ENCODE results near the gene TSPAN11.

DNA sequence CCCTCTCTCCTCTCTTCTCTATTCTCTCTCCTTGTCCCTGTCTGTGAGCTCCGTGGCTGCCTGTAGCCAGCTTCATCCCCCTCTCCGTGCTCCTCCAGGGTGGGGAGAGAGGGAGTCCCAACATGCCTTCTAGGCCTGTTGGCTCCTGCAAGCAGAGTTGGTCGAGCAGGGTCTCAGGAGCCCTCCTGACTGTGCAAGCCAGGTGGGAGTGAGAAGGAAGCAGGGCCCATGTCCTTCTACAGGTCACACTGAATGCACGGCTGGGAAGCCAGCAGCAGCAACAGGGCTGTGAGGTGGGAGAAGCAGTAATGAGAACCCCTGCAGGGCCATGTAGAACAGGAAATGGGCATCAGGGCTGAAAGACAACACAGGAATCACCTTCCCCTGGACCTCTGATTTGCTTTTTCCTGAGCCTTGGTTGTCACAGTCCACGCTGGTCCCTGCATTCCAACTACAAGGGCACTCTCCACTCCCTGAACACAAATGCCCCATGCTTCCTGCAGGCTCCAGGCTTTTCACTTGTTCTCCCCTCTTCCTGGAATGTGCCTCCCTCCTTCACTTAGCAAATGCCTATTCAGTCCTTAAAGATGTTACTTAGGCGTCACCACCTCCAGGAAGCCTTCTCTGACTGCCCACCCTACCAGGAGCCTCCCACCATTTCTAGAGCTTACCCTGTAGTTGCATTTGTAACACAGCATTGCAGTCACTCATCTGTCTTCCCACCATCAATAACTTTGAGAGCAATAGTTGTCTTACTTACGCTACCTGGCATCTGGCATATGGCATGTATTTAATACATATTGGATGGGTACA is 51.2 kb downstream of the TSPAN11 start:
- no peak for TF ChIP-seq NANOG (IDR thresholded peaks at IDR 0.05; ENCODE audit: insufficient read depth, low read depth, low read length, poor library complexity, severe bottlenecking)
- TF ChIP-seq, protein P1, sequence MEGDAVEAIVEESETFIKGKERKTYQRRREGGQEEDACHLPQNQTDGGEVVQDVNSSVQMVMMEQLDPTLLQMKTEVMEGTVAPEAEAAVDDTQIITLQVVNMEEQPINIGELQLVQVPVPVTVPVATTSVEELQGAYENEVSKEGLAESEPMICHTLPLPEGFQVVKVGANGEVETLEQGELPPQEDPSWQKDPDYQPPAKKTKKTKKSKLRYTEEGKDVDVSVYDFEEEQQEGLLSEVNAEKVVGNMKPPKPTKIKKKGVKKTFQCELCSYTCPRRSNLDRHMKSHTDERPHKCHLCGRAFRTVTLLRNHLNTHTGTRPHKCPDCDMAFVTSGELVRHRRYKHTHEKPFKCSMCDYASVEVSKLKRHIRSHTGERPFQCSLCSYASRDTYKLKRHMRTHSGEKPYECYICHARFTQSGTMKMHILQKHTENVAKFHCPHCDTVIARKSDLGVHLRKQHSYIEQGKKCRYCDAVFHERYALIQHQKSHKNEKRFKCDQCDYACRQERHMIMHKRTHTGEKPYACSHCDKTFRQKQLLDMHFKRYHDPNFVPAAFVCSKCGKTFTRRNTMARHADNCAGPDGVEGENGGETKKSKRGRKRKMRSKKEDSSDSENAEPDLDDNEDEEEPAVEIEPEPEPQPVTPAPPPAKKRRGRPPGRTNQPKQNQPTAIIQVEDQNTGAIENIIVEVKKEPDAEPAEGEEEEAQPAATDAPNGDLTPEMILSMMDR (IDR thresholded peaks at IDR 0.05; ENCODE audit: control extremely low read depth in 1 of 3, insufficient read depth in 1 of 3, low read depth in 1 of 3, low read length in 3 of 3): no peak
- TF ChIP-seq RXRA (IDR thresholded peaks at IDR 0.05; ENCODE audit: insufficient read depth, low read depth, low read length): no peak
- TF ChIP-seq USF2 (IDR thresholded peaks at IDR 0.05; ENCODE audit: low read length): no peak
- no peak for TF ChIP-seq EP300 (IDR thresholded peaks at IDR 0.05; ENCODE audit: borderline replicate concordance in 1 of 2, low read depth in 2 of 2, low read length in 2 of 2)
- no peak for TF ChIP-seq EZH2 (IDR thresholded peaks at IDR 0.05; ENCODE audit: low read depth, low read length, severe bottlenecking)
- TF ChIP-seq SUZ12 (IDR thresholded peaks at IDR 0.05; ENCODE audit: low read length): no peak
- no peak for TF ChIP-seq POLR2A (IDR thresholded peaks at IDR 0.05; ENCODE audit: control extremely low read depth in 1 of 2, low read depth in 2 of 2, low read length in 2 of 2)
- no peak for TF ChIP-seq GABPA (IDR thresholded peaks at IDR 0.05; ENCODE audit: borderline replicate concordance, insufficient read depth, low read length)
- TF ChIP-seq POLR2AphosphoS5 (IDR thresholded peaks at IDR 0.05; ENCODE audit: low read depth, low read length): no peak

All from H1 (cell line).